Activated CD8-positive, alpha-beta memory T cell treated with anti-CD3 and anti-CD28 coated beads, Interleukin-2, amount 50 U/mL, for 24 hours (primary cell): ENCODE data around the gene NHEJ1.

Experiments
- DNase-seq: peaks from one replicate; pipeline ENCODE4 v3.0.0-alpha.2; 2020; ENCODE audit errors: extremely low read depth

Gene NHEJ1

DNA sequence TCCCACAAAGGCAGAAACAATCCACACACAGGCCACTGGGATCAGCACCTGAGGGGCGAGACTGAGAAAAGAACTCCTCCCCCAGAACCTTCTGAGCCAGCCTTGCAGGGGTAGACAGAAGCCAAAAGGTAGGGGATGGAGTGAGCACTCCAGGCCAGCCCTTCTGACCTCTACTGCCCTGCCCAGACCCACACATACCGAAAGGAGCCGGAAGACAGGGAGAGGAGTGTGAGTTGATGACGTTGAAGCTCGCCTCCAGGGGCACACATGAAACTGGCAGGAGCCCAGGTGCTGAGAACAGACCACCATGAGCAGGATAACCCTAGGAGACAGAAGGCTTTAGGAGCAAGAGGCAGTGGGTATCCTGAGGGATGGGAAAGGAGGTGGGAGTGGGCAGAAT, 7.4 kb upstream of the NHEJ1 start:
- no peak for DNase-seq

- no peak for DNase-seq
Measured at GRCh38 chr2:219165058-219165911, 4.7 kb upstream of the NHEJ1 start.

GRCh38 chr2:219163156-219163555, 2.5 kb upstream of the NHEJ1 start:
- no peak for DNase-seq

DNA sequence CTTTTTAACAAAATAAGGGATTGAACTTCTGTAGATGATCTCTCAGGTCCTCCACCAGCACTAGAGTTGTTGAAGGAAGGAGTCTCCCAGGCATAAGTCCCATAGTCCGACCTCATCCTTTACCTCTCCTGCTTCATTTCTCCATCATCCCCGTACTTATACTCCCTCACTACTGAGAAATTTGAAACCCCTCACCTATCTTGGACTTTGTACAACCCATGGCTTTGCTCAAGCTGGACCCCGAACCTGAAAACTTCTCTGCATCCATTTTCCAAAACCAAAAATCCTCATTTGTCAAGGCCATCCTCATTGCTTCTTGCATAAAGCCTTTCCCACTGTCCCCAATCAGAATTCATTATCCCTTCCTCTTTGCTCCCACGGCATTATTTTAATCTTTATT, 482 bp upstream of the NHEJ1 start:
- DNase-seq = no peak

DNA sequence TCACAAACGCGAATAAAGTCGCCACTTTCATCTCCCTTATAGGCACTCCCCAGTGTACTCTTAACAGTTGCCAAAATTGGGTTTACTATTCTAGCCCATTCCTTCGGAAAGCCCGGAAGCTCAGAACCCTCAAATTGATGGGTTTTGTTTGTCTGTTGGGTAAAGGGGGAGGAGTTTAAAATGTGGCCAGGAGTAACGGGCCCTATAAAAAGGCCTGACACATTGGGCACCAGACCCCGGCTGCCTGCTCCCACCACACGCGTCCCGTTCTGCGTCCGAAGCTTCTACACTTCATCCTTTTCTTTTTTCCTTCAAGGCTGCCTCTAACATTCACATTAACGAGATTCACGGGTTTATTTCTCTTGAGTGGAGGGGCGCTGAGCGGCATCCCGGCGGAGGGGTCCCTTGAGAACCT, 837 bp downstream of the NHEJ1 start:
- no peak for DNase-seq

GRCh38 chr2:219158586-219158985, 2.0 kb downstream of the NHEJ1 start:
- DNase-seq = no peak

- DNase-seq = no peak
Measured at GRCh38 chr2:219158025-219158424, 2.6 kb downstream of the NHEJ1 start.

DNA sequence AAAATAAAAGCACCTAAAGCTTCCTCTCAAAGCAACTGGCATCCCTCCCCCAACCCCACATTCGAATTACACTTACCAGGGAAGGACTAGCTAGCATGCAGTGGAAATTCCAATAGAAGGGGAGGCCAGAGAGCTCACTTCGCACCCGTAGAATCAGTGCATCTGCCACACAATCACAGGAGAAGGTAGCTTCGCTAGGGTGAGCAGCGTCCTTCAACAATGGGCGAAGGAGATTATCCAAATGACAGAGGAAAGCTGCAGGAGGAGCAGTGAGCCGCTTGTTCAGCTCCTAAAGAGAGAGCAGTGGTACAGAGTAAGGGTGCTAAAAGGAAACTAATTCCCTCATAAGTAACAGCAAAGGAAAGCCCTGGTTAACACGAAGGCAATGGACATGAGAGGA, 3.2 kb downstream of the NHEJ1 start:
- DNase-seq = no peak

- DNase-seq = no peak
Measured at GRCh38 chr2:219155054-219155644, 5.5 kb downstream of the NHEJ1 start.

GRCh38 chr2:219149667-219150066, 10.9 kb downstream of the NHEJ1 start:
- no peak for DNase-seq

- DNase-seq = no peak
Measured at GRCh38 chr2:219142329-219142728, 18.3 kb downstream of the NHEJ1 start.

DNA sequence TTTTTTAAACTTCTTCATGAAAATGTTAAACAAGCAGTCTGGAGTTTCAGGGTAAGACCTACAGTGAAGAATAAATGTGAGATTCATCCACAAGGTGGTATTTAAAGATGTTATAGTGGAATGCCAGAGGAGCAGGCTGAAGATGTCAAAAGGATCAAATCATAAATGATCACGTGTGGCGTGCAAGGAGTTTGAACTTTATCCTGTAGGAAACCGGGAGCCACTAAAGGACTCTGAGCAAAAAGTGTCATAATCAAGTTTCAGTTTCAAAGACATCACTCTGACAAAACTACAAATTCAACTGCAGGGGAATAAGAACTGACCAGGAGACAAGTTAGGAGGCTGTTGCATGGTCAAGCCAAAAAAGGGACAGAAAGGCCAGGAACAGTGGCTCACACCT, 19.9 kb downstream of the NHEJ1 start:
- no peak for DNase-seq

DNA sequence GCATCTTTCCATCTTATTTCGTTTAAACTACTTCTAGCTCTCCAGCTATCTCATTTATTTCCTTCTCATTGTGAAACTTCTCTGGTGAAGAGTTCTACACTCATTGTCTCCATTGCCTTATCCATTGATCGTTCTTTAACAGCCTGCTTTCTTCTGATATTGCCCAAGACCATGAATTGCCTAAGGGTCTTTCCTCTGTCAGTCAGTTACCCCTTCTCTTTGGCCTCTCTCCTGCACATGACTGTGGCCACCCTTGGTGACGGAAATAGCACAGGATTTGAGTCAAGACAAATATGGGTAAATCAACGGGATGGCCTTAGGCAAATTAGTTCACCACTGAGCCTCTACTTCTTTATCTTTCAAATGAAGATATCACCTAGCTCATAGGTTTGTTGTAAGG, 26.6 kb downstream of the NHEJ1 start:
- DNase-seq = no peak

DNA sequence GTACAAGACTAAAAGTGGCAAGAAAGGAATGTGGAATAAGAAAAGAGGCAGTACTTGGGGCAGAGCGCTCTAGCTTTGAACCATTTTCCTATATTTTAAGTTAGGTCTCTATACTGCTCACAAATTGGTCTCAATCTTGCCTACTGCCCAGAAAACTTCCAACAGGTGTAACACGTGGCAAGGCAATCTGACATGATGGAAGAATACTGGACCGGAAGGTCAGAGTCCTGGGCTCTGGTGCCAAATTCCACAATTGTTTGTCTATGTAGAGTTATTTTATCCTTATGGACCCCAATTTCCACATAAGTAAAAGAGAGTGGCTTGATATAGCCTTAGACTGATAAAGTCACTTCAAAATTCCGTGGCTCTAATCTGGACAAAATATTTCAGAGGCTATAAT, 28.9 kb downstream of the NHEJ1 start:
- DNase-seq = no peak

GRCh38 chr2:219131327-219131726, 29.3 kb downstream of the NHEJ1 start:
- DNase-seq = no peak

DNA sequence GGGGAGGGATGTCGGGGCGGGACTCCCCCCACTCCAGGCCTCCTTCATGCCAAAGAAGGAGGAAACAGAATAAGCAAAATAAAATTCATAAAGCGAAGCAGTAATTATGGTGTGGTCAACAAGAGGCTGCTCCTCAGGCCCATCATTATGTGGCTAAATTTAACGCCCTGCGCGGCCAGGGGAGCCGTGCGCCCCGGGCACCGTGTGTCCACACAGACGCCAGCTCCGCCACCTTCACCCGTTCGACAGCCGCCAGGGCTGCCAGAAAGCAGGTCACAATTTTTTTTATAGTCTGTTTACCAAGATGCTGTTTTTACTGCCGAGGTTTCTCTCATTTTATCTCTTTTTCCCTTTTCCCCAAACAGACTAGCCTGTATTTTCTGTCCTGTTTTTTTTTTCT, 31.0 kb downstream of the NHEJ1 start:
- DNase-seq = no peak

DNA sequence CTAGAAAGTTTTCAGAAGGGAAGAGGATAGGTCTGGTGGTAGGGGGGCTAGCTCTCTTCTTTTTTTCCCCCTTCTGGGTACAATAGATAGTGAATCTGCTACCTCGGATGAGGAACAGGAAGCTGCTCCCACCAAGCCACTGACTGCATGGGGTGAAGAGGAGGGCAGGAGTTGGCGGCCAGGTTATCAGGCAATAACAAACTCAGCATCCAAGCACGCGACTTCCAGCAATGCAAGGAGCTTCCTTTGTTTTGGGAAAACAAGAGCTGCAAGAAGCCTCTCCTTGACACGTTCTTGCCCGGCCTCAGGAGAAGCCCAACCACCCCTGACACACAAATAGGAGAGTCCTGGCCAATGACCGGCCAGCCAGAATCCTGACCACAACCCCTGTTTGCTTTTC, 32.2 kb downstream of the NHEJ1 start:
- DNase-seq = no peak

DNA sequence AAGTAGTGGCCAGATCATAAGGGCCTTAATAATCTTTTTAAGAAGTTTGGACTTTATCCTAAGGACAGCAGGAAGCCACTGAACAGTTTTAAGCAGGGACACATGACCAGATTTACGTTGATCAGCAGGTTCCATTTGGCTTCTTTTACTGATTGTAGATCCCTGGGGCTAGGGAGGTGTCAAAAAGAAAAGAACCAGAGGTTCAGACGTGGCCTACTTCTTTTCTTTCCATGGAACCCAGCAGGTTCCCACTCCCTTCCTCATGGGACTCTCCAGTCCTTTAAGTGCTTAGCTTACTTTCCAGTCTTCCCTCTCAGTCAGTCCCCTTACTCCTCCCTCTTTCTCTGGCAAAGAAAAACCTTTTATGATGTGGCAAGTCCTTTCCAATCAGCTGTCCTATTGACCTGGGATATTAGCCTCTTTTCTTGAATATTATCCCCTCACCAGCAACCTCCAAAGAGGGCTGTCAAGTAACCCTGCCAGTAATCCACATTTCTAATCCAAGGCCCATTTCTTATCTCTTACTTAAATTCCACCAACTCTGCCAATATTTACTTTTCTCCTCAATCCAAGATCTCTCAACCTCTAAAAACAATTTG, 33.5 kb downstream of the NHEJ1 start:
- no peak for DNase-seq

DNA sequence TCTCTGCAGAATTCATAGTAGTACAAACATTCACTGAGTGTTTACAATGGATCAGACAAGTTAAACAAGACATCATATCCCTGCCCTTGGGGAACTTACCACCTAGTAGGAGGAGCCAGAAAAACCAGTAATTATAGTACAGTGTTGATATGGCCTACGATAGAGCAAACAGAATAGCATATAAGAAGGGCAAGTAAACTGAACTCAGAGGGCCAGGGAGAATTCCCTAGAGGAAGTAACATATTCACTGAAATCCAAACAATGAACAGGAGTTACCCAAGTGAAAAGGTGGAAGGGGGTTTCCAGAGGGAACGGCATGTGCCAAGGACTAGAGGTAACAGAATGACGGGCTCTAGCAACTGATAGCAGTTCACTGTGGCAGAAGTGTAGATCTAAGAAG, 34.1 kb downstream of the NHEJ1 start:
- DNase-seq = no peak

DNA sequence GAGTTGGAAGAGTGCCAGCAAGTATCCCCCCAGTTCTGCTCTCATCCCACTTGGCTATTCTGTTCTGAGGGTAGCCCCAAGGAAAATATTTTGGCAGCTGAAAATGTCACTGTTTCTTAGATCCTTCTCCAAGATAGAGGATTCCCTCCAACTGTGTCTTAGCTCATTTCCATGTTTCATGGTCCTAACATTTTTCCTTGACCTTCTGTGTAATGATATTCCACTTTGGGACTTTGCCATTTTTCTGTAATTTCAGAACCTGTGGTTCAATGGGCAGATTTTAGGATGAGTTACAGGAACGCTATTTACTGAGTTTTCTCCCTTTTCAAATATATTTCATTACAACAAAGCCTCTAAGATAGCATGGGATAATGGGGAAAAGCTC, 34.7 kb downstream of the NHEJ1 start:
- no peak for DNase-seq

- DNase-seq = no peak
Measured at GRCh38 chr2:219125225-219125885, 35.3 kb downstream of the NHEJ1 start.

- no peak for DNase-seq
Measured at GRCh38 chr2:219124381-219125110, 36.1 kb downstream of the NHEJ1 start.
